Measurements from ENCODE around the gene LCN12.

Gene LCN12, protein sequence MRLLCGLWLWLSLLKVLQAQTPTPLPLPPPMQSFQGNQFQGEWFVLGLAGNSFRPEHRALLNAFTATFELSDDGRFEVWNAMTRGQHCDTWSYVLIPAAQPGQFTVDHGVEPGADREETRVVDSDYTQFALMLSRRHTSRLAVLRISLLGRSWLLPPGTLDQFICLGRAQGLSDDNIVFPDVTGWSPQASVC

DNA sequence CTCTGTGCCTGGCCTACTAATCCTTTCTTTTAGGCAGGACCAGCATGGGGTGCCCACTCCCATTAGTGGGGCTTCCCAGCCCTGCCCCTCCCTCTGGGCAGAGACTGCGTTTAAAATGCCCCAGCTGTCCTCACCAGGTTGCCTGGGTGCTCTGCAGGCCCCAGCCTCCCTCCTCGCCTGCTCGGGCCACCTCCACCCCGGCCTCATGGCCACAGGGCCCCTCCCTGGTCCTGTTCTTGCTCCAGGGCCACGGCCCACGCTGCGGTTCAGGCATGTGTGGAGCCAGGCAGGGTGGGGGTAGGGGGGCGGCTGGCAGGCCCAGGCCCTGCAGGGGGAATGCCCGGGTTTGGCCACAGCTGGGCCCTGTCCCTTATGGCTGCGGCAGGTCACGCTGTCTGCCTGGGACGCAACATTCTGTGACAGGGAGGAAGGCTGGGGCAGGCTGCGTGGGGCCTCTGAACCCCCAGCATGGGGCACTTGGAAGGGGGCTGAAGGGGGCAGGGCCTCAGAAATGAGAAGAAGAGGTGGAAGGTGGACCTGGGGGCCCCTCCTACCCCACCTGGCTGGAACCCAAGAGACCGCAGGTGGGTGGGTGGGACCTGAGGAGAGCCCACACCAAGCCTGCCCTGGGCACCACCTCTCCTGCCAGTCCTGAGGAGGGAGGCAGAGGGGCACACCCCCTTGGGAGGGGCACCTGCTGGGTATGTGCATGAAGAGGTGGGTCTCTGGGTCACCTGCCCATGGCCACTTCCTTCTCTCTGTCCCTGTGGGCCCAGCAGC lies at the start of gene LCN12:
Gene LCN12, plus strand, starts transcription at position 733 of the 780 bp plus-strand sequence. CDS start 55 bp downstream, outside the sequence.
- no peak for DNase-seq

DNA sequence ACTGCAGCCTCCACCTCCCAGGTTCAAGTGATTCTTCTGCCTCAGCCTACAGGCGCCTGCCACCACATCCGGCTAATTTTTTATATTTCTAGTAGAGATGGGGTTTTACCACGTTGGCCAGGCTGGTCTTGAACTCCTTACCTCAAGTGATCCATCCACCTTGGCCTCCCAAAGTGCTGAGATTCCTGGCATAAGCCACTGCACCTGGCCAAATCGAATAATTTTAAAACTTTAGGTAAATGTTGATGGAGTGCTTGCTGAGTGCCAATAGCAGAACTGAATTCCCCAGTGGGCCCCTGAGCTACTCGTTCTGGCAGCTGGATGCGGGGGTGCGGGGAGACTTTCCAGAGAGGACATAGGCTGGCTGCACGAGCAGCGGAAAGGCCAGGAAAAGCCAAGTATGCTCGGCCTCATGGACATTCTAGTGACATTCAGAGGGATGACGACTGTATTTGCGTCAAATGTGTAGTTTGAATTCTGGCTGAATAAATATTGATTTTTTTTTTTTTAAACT lies 49.0 kb upstream of the LCN12 start:
- no peak for DNase-seq

DNA sequence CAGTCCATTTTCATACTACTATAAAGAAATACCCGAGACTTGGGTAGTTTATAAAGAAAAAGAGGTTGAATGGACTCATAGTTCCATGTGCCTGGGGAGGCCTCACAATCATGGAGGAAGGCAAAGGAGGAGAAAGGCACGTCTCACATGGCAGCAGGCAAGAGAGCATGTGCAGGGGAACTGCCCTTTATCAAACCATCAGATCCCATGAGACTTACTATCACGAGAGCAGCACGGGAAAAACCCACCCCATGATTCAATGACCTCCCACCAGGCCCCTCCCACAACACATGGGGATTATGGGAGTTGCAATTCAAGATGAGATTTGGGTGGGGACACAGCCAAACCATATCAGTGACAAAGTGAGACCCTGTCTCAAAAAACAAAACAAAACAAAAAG lies 45.8 kb upstream of the LCN12 start:
- DNase-seq, result no peak

DNA sequence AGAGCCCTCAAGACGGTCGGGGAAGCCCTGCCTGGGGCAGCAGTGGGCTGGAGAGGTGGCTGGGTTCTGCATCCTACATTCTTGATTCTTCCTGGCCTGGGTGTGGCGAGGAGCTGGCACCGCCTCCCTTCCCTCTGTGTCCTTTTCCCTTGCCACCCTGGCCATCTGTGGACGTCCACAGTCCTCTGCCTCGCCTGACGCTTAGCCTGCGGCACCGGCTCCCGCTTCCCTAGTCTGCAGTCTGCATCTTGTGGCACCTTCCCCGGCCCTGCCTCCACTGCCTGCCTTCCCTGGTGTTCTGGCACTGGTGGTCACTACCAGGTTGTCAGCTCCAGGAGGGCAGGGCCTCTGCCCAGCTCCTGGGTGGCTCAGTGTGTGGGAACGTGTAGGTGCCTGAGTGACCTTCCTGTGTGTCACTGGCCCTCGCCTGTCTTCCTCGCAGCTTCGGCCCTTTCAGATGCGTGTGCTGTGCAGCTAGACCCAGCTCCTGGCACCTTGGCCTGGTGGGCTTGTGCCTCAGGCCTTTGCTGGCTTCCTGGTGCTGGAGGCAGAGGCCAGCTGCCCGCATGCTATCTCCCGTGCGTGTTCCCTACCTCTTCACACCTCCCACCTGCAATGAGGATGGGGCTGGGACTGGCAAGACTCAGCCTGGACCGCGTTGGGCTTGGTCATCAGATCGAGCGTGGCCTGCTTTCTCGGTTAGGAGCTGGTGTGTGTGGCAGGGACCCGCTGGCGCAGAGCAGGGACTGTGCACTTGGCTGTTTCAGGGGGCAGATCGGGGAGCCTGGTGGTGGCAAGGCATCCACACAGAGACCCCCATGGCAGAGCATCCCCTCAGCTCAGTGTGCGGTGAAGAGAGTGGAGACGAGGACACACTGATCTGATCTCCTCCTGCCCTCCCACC lies 44.8 kb upstream of the LCN12 start:
- no peak for DNase-seq

DNA sequence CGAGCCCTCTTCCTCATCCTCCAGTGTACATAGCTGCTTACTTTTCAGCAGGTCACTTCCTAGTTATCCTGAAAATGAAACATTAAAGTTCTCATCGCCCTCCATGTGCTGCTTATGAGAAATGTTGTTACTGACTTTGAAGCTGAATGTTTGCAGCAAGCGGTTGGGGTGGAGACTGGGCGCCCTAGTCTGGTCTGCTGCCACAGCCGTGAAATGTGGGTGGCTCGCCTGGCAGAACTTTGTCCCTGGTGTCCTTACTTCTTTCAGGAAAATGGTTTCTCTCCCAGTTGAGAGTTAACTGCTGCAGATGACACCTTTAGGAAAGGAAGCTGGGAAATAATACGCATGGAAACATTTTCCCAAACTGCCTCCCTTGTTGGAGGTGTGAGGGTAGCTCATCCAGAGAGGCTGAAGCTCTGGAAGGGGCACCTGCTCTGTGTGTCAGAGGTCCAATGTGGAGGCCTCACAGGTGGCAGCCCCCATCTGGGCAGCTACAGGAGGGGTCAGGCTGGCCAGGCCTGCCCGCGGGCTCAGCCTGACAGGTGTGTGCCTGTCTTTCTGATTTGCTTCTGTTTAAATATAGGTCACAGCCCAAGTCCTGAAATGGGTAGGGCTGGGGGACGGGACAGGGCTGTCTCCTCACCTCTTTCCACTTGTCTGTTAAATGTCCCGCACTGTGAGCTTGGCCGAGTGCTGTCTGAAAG lies 41.7 kb upstream of the LCN12 start:
- no peak for DNase-seq

DNA sequence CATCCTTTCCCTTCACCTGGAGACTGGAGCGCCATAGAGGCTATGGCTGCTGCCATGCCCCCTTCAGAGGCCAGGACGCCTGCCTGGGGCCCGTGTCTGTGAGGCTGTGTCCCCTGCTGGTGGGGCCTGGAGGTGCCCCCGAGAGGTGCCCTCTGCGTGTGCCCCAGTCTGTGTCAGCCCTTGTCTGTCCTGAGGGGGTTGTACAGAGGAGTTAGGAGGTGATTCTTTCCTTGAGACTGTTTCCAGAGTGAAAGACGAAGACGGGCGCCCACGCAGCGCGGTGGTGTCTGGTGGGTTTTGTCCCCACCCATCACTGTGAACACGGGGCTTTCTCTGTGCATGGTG lies 41.2 kb upstream of the LCN12 start:
- DNase-seq, result no peak

DNA sequence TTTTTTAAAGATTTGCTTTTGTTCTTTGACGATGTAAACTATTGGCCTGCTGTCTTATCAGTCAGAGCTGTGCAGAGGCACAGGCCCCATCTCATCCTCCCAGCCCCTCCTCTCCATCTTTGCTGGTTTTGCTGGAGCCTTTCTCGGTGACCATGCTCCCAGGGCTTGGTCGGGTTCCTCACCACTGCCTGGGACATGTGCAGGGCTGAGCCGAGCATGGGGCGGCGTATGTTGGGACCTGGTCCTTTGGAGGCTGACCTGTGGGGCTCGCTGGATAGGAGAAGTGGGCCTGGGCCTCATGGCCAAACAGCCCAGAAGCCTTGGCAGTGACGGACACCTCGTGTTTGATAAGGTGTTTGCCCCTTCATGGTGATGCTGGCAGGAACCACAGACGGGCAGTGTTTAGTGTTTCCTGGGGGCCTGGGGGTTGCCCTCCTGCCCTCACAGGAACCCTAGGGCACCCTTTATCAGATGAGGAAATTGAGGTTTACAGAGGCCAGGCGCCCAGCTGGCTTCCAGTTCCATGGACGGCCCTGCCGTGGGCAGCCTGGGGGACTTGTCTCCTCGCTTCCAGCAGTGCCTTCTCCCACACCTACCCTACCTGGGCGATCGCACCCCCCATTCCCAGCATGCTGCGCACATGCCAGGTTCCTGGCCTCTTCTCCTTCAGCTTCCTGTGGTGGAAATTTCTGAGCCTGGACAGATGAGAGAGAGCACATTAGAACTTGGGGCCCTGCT lies 38.2 kb upstream of the LCN12 start:
- no peak for DNase-seq

DNA sequence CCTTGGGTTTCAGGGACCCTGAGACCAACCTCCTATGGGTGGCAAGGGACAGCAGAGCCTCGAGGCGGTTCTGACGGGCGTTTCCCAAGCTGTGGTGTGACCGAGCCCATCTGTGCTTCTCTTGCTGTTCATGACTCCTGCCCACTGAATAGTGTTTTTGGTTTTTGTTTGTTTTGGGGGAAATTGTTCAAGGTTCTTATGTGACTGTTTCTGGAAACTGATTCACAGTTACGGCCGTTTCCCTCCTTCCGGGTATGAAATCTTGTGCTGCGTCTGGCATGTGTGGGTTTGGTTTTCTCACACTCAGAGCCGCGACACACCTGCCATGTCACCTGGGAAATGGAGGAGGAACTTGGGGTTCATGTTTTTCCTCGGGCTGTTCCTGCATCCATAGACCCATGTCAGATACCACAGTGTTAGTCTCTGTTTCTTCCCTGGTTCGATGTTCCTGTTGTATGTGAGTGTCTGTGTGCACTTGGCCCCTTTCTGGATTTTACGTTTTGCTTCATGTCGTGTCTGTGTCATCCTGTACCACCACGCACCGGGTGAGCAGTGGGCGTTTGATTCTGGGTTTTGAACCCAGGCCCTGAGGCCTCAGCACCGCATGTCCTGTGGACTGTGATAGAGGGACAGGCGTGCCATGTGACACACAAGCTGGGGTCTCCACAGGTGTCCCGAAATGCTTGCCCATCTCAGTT lies 36.3 kb upstream of the LCN12 start:
- no peak for DNase-seq

DNA sequence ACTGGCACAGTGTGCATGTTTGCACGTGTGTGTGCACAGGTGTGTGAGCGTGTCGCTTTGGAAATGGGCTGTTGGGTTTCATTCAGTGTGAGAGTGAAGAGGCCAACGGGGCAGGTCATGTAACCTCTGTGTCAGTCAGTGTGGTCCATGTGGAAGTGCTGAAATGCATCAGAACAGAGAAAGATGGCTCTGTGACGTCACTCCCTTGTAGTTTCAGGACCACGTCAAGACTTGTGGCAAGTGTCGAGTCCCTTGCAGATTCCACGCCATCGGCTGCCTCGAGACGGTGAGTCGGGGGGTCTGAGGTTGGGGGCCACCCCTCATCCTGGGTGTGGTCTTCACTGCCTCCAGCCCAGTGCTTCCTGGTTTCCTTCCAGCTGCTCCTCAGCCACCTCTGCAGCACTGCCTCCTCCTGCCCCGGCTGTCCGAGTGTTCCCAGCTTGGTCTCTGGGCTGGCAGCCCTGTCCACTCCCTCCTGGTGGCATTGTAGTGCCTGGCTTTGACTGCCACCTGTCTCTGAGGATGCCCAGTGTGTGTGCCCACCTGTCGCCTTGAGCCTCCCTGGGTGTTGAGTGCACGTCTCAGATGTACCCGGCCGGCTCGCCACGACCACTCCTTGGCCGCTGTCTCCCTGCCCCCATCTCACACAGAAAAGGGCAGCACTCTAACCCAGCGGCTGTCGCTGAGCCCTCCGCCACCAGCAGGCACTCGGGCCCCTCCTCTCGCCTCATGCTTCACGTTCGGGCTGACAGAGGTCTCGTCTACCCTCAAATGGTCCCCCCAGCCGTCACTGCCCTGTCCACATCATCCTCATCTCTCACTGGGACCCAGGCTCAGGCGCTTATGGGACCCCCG lies 35.5 kb upstream of the LCN12 start:
- no peak for DNase-seq

DNA sequence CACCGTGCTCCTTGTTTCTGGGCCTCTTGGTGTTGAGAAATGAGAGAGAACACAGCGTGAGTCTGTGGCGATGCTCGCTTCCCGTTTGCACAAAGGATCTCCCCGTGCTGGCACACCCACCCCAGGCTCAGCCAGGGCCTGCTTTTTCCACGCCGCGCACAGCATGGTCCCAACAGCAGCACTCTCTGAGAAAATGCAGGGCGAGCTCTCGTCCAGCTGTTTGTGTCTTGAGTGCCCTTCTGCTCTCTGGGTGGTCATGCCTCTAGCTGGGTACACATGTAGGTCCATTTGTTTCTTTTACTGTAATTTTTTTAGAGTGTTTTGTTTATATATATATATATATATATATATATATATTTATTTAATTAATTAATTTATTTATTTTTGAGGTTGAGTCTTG lies 34.2 kb upstream of the LCN12 start:
- DNase-seq, result no peak

DNA sequence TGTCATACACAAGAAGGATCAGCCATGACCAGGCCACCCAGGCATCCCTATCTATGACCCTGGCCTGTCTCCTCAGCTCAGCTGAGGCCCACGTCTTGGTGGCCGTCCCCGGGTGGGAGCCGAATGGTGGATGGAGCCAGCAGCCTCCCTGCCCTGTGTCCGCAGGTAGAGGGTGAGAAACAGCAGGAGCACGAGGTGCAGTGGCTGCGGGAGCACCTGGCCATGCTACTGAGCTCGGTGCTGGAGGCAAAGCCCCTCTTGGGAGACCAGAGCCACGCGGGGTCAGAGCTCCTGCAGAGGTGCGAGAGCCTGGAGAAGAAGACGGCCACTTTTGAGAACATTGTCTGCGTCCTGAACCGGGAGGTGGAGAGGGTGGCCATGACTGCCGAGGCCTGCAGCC lies 32.0 kb upstream of the LCN12 start:
- no peak for DNase-seq

DNA sequence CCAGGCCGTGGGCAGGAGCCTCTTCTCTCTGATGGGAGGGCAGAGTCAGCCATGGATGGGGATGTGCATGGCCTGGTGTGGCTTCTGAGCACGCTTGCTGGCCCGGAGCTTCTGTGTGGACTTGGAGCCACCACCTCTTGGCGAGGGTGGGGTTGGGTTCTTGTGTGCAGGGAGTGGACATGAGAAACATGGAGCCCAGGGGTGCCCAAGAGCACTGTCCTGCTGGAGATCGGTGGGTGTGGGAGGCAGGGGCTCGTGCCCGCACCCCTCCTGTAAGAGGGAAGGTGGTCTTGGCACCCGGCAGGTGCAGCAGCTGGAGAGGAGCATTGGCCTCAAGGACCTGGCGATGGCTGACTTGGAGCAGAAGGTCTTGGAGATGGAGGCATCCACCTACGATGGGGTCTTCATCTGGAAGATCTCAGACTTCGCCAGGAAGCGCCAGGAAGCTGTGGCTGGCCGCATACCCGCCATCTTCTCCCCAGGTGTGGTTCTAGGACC lies 31.3 kb upstream of the LCN12 start:
- DNase-seq, result no peak

DNA sequence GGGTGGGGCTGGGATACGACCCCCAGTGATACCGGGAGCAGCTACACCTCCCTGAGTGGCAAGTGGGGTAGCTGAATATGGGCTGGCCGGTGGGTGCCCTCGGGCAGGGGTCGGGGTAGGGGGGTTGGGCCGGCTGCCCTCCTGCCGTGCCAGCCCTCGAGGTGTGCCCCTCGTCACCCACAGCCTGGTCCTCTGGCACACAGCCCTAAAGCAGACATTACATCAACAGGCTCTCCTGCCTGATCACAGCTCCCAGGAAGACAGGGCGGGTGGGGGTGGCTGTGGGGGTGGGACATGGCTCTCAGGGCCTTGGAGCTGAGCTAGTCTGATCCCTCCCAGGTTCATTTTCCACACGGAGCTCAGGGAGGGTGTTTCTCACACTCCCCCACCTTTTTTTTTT lies 30.8 kb upstream of the LCN12 start:
- no peak for DNase-seq

DNA sequence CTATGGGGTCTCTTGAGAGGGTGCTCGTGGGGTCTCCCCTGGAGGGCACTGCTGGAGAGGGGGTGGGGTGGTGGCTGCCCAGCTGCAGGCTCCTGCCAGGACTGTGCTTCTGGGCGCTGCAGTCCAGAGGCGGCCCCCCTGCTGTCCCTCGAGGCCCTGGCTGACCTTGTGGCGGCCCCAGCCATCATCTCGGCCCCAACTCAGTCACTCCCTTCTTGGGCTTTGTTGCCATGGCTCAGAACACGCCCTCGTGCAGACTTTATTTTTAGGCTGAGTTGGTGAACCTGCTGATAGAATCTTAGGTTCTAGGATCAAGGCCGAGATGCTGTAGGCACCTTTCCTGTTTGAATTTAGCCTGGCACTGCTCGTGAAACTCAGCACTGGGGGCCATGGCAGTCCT lies 30.4 kb upstream of the LCN12 start:
- no peak for DNase-seq

DNA sequence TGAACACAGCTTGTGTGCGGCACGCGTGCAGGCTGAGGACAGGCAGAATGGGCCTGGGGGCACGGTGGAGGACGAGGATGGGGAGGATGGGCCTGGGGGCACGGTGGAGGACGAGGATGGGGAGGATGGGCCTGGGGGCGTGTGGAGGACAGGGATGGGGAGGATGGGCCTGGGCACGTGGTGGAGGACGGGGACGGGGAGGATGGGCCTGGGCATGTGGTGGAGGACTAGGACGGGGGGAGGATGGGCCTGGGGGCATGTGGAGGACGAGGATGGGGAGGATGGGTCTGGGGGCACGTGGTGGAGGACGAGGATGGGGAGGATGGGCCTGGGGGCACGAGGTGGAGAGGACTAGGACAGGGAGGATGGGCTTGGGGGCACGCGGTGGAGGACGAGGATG lies 29.5 kb upstream of the LCN12 start:
- DNase-seq, result no peak

DNA sequence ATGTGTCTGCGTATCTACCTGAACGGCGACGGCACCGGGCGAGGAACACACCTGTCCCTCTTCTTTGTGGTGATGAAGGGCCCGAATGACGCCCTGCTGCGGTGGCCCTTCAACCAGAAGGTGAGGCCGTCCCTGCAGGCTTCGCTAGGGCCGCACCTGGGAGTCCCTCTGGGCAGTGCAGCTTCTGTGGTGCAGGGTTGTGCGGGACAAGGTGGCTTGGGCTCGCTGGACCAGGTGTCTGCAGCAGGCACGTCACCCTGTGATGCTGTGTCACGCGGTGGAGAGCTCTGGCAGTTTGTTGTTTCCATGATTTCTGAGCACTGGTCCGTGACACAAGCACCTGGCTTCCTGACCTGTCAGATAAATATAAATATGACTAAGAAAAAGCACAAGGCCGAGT lies 28.2 kb upstream of the LCN12 start:
- DNase-seq, result no peak

DNA sequence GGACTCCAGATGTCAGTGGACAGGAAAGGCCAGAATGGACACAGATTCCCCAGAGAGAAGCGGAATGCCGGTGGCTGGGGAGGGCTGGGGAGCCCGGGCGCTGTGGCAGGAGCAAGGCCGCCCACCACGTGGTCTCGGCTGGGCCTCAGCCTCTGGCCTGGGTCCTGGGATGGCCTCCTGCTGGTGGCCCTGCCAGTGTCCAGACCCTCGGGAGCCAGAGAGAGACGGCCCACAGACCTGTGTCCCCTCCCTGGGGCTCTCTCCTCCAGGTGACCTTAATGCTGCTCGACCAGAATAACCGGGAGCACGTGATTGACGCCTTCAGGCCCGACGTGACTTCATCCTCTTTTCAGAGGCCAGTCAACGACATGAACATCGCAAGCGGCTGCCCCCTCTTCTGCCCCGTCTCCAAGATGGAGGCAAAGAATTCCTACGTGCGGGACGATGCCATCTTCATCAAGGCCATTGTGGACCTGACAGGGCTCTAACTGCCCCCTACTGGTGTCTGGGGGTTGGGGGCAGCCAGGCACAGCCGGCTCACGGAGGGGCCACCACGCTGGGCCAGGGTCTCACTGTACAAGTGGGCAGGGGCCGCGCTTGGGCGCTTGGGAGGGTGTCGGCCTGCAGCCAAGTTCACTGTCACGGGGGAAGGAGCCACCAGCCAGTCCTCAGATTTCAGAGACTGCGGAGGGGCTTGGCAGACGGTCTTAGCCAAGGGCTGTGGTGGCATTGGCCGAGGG lies 26.5 kb upstream of the LCN12 start:
- DNase-seq, result no peak

DNA sequence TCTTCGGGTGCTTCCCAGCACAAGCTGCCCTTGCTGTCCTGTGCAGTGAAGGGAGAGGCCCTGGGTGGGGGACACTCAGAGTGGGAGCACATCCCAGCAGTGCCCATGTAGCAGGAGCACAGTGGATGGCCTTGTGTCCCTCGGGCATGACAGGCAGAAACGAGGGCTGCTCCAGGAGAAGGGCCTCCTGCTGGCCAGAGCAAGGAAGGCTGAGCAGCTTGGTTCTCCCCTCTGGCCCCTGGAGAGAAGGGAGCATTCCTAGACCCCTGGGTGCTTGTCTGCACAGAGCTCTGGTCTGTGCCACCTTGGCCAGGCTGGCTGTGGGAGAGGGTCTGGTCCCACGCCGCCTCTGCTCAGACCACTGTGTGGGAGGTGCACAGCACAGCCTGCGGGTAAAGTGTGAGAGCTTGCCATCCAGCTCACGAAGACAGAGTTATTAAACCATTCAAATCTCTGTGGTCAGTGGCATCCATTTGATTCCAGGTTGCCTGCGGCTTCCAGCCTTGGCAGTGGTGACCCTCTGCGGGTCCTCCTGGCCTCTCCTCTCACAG lies 25.8 kb upstream of the LCN12 start:
- DNase-seq, result no peak

DNA sequence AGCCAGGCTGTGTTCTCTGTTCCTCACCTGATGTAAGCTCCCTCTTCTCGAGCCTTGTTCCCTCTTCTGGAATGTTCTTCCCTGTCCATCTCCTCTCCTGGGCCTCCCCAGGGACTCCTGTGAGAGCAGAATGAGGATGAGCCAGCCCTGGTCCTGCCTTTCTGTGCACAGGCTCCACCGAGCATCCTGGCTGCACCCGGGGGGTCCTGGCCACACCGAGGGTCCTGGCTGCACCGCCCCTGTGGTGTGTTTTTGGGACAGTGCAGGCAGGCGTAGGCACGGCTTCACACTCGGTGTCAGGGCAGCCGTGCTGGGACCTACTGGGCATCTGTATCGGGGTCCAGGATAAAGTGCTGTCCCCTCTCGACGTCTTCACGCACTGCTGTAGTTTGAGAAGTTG lies 25.3 kb upstream of the LCN12 start:
- DNase-seq, result no peak

Measured in NCI-H1105 treated with DMSO at 0.1 percent for 48 hours (cell line).